HG02678 (cell line): ENCODE results near the gene FGF19.

ENCODE experiments used
- ATAC-seq: cut with Tn5 transposase; IDR thresholded peaks from one replicate; pipeline ENCODE4 v1.9.1; 2021; ENCODE audit warnings: mild to moderate bottlenecking, moderate library complexity; ENCODE audit not compliant: unreplicated experiment

The FGF19 gene

GRCh38 chr11:69657911-69658625, 45.8 kb downstream of the FGF19 start:
- ATAC-seq, result no peak

GRCh38 chr11:69657456-69657910, 46.3 kb downstream of the FGF19 start:
- ATAC-seq, result no peak

GRCh38 chr11:69656536-69657455, 47.0 kb downstream of the FGF19 start:
- no peak for ATAC-seq

- ATAC-seq, result no peak
These were observed 48.1 kb downstream of the FGF19 start for GRCh38 chr11:69655479-69656428.

- ATAC-seq, result no peak
These were observed 49.0 kb downstream of the FGF19 start for GRCh38 chr11:69654660-69655478.

- ATAC-seq, result no peak
These were observed 49.7 kb downstream of the FGF19 start for GRCh38 chr11:69654001-69654659.

- no peak for ATAC-seq
These were observed 50.3 kb downstream of the FGF19 start for GRCh38 chr11:69653406-69653960.

GRCh38 chr11:69652999-69653398, 50.8 kb downstream of the FGF19 start:
- ATAC-seq, result no peak

GRCh38 chr11:69651834-69652620, 51.8 kb downstream of the FGF19 start:
- ATAC-seq, result no peak

- ATAC-seq, result no peak
These were observed 52.9 kb downstream of the FGF19 start for GRCh38 chr11:69650832-69651344.

- ATAC-seq, result no peak
These were observed 53.6 kb downstream of the FGF19 start for GRCh38 chr11:69650081-69650831.

GRCh38 chr11:69649576-69649900, 54.3 kb downstream of the FGF19 start:
- ATAC-seq, result no peak

GRCh38 chr11:69648679-69649575, 54.9 kb downstream of the FGF19 start:
- ATAC-seq, result no peak
